GM23338 (cell line): ENCODE data around the gene PEX10.

Experiments used
- CREB1 ChIP-seq: fragments of 250-450 bp; sonication (Bioruptor Pico); IDR thresholded peaks from 2 replicates; pipeline ENCODE4 v1.5.0; 2020; ENCODE audit warnings: low read depth, mild to moderate bottlenecking, moderate library complexity
- EZH2 ChIP-seq: fragments of 200-600 bp; sonication (generic); IDR thresholded peaks from one replicate; pipeline ENCODE4 v1.8.0; 2017; ENCODE audit warnings: antibody characterized with exemption, mild to moderate bottlenecking, low read depth; ENCODE audit not compliant: unreplicated experiment
- EZH2phosphoT487 ChIP-seq: fragments of 200-600 bp; sonication (generic); IDR thresholded peaks from one replicate; pipeline ENCODE4 v1.8.1; 2018; ENCODE audit warnings: antibody characterized with exemption; ENCODE audit not compliant: unreplicated experiment
- NANOG ChIP-seq: IDR thresholded peaks from 2 replicates; pipeline ENCODE4 v1.6.1; 2016; ENCODE audit warnings: antibody characterized with exemption, borderline replicate concordance
- POLR2AphosphoS5 ChIP-seq: IDR thresholded peaks from 2 replicates; pipeline ENCODE4 v1.6.1; 2016; ENCODE audit warnings: antibody characterized with exemption, low read depth
- TF ChIP-seq, protein P1 (sequence below), 2 experiments: fragments of 200-600 bp in 1 of 2; sonication (generic) in 1 of 2; conservative IDR thresholded peaks; 2 replicates each; pipeline versions ENCODE4 v1.5.1 to v1.6.1; 2016 to 2017; ENCODE audit warnings: antibody characterized with exemption in 2 of 2, low read depth in 2 of 2, mild to moderate bottlenecking in 2 of 2, moderate library complexity in 1 of 2
- TF ChIP-seq, protein P2 (sequence below): IDR thresholded peaks from one replicate; pipeline ENCODE4 v1.6.1; 2018; ENCODE audit warnings: antibody characterized with exemption; ENCODE audit not compliant: unreplicated experiment

DNA sequence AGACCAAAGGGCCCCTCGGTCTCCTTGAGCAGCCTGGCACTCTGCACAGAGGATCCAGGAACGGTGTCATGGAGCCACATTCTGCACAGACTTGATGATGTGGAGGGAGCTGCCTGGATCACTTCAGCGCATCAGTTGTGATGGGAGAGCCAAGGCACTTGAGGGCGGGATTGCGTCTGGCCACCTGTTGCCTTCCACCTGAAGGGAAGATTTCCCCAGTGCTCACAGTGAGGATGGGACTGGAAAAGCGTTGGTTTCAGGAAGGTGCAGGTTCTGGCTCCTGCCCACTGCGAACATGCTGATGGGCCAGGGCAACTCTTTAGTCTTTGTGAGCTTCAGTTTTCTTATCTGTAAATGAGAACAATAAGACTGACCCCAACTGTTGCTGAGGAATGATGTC lies 18.1 kb downstream of the PEX10 start:
- TF ChIP-seq POLR2AphosphoS5 (no peak), CREB1 (CRISPR knock-in tag) (no peak), EZH2 (no peak), EZH2phosphoT487 (no peak), NANOG (no peak)
- TF ChIP-seq, protein P1, sequence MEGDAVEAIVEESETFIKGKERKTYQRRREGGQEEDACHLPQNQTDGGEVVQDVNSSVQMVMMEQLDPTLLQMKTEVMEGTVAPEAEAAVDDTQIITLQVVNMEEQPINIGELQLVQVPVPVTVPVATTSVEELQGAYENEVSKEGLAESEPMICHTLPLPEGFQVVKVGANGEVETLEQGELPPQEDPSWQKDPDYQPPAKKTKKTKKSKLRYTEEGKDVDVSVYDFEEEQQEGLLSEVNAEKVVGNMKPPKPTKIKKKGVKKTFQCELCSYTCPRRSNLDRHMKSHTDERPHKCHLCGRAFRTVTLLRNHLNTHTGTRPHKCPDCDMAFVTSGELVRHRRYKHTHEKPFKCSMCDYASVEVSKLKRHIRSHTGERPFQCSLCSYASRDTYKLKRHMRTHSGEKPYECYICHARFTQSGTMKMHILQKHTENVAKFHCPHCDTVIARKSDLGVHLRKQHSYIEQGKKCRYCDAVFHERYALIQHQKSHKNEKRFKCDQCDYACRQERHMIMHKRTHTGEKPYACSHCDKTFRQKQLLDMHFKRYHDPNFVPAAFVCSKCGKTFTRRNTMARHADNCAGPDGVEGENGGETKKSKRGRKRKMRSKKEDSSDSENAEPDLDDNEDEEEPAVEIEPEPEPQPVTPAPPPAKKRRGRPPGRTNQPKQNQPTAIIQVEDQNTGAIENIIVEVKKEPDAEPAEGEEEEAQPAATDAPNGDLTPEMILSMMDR (conservative IDR thresholded peaks at IDR 0.05; ENCODE audit: low read depth in 2 of 2): no peak
- TF ChIP-seq, protein P2, sequence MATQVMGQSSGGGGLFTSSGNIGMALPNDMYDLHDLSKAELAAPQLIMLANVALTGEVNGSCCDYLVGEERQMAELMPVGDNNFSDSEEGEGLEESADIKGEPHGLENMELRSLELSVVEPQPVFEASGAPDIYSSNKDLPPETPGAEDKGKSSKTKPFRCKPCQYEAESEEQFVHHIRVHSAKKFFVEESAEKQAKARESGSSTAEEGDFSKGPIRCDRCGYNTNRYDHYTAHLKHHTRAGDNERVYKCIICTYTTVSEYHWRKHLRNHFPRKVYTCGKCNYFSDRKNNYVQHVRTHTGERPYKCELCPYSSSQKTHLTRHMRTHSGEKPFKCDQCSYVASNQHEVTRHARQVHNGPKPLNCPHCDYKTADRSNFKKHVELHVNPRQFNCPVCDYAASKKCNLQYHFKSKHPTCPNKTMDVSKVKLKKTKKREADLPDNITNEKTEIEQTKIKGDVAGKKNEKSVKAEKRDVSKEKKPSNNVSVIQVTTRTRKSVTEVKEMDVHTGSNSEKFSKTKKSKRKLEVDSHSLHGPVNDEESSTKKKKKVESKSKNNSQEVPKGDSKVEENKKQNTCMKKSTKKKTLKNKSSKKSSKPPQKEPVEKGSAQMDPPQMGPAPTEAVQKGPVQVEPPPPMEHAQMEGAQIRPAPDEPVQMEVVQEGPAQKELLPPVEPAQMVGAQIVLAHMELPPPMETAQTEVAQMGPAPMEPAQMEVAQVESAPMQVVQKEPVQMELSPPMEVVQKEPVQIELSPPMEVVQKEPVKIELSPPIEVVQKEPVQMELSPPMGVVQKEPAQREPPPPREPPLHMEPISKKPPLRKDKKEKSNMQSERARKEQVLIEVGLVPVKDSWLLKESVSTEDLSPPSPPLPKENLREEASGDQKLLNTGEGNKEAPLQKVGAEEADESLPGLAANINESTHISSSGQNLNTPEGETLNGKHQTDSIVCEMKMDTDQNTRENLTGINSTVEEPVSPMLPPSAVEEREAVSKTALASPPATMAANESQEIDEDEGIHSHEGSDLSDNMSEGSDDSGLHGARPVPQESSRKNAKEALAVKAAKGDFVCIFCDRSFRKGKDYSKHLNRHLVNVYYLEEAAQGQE: no peak
